ENCODE measurements around the gene CLC. TPM values are rescaled to one million over a fixed set of nuclear protein-coding genes. Genes with fewer than 3 reads are reported as not detected.

The CLC gene
- total RNA-seq: not detected in 2 replicates

DNA sequence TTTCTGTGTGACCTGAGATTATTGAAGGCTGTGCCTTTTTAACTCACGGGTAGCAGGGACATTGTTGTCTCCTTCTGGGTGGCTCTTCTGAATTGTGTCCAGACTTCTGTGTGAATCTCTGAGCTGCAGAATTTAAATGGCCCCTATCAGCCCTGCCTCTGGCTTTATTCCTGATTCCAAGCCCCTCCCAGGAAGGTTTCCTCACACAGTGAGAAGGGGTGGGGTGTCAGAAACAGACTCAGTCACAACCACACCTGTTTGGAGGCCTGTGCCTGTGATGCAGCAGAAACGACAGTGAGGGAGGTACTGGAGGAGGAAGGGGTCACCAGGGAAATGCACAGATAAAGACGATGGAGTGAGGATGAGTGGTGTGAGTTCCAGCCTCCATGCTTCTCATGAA lies at the start of gene CLC:
Gene CLC, minus strand, starts transcription at position 139 of the 400 bp plus-strand sequence. Its CDS starts 77 bp downstream, at position 62.

DNA sequence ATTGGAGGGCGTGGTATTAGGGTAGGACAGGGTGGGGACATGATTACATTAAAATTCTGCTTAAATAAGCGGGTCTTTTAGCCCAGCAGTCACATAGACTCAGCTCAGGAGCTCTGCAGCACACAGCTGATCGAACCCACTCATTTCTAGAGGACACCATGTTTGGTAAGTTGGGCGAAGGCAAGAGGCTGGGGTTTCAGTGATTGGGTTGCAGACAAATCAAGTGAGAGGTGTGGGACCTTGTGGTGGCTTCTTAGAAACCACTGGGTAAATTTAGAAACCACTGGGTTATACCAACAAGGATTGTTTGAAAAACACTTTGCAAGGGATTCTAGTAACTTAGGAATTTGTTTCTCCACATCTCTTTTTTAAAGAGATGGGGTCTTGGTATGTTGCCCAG lies 40.9 kb upstream of the CLC start, which contains the start of gene LEUTX:
Gene LEUTX, plus strand, starts transcription at position 92 of the 400 bp plus-strand sequence. Its CDS starts 67 bp downstream, at position 159.

DNA sequence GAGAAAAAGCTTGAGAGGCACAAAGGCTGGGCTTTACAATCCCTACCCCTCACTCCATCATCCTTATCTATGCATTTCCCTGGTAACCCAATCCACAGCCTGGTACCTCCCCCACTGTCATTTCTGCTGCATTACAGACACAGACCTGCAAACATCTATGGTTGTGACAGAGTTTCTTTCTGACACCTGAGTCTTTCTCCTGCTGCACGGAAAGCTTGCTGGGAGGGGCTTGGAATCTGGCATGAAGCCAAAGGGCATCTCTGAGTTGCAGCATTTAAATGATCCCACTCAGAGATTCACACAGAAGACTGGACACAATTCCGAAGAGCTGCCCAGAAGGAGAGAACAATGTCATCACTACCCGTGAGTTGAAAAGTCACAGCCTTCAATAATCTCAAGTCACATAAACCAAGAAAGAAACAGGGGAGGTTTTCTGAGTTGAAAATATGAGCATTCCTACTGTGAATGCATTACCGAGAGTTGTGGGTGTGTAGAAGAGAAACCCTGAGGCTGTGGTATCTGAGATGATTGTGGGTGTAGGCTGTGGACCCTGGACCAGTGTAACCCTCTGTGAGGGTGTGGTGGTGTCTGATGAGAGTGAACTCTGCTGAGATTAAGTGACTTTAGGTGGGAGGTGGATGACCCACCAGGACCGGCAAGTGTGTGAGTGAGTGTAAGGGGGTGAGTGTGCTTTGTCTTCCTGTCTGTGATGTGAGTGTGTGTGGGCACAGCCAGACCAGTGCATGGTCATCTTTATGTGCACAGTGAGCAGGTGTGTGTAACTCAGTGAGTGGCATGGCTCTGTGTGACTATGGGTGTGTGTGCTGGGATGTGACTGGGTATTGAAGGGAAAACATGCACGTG lies 33.4 kb downstream of the CLC start, which contains the start of gene LGALS14:
Gene LGALS14, plus strand, starts transcription at position 301 of the 864 bp plus-strand sequence. Its CDS starts 48 bp downstream, at position 349.

Other genes with a start within 250 kb of the CLC start
- 0.06 TPM in 1 of 2 replicates, not detected in the other for gene DLL3, start 239.1 kb downstream of the CLC start, total RNA-seq
- gene SELENOV, start 222.9 kb downstream of the CLC start, total RNA-seq: not detected in 2 replicates
- gene EID2B, start 205.2 kb downstream of the CLC start, total RNA-seq: 3.4 and 4.2 TPM in 2 replicates
- gene EID2, start 197.9 kb downstream of the CLC start, total RNA-seq: 10.1 and 11.9 TPM in 2 replicates
- gene LGALS13, start 135.5 kb downstream of the CLC start, total RNA-seq: not detected in 2 replicates
- gene LGALS16, start 82.1 kb downstream of the CLC start, total RNA-seq: not detected in 2 replicates
- not detected in 2 replicates for gene LGALS14, start 33.5 kb downstream of the CLC start, total RNA-seq
- not detected in 2 replicates for gene LEUTX, start 40.8 kb upstream of the CLC start, total RNA-seq
- 8.6 and 14.1 TPM in 2 replicates for gene DYRK1B, start 96.1 kb upstream of the CLC start, total RNA-seq
- gene FBL, start 108.3 kb upstream of the CLC start, total RNA-seq: 152 and 200 TPM in 2 replicates
- 0.13 and 0.19 TPM in 2 replicates for gene FCGBP, start 196.6 kb upstream of the CLC start, total RNA-seq
- gene PSMC4, start 233.1 kb upstream of the CLC start, total RNA-seq: 91.5 and 96.7 TPM in 2 replicates